ENCODE results near the gene SMARCAL1.

SMARCAL1 gene

DNA sequence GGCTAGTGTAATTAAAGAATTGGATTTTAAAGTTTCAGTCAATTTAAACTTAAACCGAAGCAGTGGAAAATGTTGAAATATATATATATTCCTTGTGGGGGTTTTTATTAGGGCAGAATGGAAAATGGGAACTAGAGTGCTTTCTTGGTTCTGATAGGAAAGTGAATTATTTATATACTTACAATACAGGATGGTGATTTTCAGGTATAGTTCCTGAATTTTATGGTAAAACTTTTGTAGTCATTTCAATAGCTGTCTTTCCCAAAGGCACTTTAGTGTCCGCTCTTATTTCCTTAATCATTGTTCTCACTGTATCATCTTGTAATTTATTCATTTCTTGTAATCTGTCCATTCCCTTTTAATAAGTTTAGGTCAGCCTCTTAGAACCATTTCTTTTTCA, 88.3 kb downstream of the SMARCAL1 start:
- TF ChIP-seq, protein P1, sequence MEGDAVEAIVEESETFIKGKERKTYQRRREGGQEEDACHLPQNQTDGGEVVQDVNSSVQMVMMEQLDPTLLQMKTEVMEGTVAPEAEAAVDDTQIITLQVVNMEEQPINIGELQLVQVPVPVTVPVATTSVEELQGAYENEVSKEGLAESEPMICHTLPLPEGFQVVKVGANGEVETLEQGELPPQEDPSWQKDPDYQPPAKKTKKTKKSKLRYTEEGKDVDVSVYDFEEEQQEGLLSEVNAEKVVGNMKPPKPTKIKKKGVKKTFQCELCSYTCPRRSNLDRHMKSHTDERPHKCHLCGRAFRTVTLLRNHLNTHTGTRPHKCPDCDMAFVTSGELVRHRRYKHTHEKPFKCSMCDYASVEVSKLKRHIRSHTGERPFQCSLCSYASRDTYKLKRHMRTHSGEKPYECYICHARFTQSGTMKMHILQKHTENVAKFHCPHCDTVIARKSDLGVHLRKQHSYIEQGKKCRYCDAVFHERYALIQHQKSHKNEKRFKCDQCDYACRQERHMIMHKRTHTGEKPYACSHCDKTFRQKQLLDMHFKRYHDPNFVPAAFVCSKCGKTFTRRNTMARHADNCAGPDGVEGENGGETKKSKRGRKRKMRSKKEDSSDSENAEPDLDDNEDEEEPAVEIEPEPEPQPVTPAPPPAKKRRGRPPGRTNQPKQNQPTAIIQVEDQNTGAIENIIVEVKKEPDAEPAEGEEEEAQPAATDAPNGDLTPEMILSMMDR (IDR thresholded peaks at IDR 0.05; ENCODE audit: low read depth, low read length, missing control alignments), result no peak
- peak overlapping the region; percentile 93 for H3K4me3 ChIP-seq (ENCODE audit: low read depth, low read length)
- peaks cover 54% of the 10 kb centered on the region for H3K36me3 ChIP-seq (replicated peaks)
- no peak overlapping the region for H3K27ac ChIP-seq
- DNase-seq, result no peak
- H3K27me3 ChIP-seq (replicated peaks), result no peaks in the 10 kb centered on the region
- in situ Hi-C loops (cut with HindIII; ENCODE audit: low pct_ligation_motif_present, low sequenced_read_pairs), result no loop called here

DNA sequence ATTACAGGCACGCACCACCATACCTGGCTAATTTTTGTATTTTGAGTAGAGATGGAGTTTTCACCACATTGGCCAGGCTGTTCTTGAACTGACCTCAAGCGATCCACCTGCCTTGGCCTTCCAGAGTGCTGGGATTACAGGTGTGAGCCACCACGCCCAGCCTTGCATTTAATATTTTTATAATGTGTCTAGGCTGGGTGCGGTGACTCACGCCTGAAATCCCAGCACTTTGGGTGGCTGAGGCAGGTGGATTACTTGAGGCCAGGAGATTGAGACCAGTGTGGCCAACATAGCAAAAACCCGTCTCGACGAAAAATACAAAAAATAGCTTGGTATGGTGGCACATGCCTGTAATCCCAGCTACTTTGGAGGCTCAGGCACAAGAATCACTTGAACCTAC, 89.6 kb downstream of the SMARCAL1 start:
- TF ChIP-seq, protein P1 (IDR thresholded peaks at IDR 0.05; ENCODE audit: low read depth, low read length, missing control alignments), result no peak
- H3K4me3 ChIP-seq (ENCODE audit: low read depth, low read length), result no peak overlapping the region
- no peak overlapping the region for H3K27ac ChIP-seq
- no peak for DNase-seq
- no peaks in the 10 kb centered on the region for H3K27me3 ChIP-seq (replicated peaks)
- in situ Hi-C loops (cut with HindIII; ENCODE audit: low pct_ligation_motif_present, low sequenced_read_pairs), result no loop called here
- H3K36me3 ChIP-seq (replicated peaks), result peaks cover 63% of the 10 kb centered on the region

DNA sequence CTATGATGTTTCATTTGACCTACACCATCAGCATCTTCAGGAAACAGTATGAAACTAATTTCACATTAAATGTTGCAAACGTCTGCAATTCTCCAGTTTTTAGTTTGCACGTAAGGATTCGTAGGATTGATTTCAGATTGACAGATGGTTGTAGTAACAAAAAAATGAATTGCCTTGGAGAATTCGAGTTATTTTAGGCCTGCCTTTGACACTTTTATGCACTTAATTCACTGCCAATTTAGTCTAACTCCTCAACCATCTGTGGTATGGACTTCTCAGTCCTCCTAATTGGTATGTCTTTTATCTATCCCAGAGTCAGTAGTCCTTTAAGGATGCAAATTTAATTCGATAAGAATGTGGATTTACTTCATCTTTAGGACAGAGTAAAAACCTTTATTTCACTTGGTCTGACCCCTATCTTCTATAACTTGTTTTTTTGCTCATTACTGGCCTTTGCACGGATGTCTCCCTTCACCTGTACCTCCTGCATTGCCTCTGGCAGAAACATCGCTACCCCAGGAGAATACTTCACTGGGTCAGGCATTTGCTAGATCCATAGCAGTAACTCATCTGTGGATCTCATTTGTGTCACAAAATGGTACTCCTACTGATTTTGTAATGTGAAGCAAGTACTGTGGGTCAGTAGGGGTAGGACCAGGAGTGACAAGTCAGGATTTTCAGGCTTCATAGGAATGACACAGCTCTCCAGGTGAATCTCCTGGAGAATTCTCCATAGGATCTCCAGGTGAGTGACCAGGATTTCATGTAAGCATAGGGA, 90.3 kb downstream of the SMARCAL1 start:
- DNase-seq, result no peak
- in situ Hi-C loops (cut with HindIII; ENCODE audit: low pct_ligation_motif_present, low sequenced_read_pairs), result no loop called here
- Histone ChIP-seq H3K27me3 (replicated peaks) (no peaks in the 10 kb centered on the region), H3K27ac (no peak overlapping the region), H3K36me3 (replicated peaks) (peaks cover 63% of the 10 kb centered on the region), H3K4me3 (ENCODE audit: low read depth, low read length) (no peak overlapping the region)
- TF ChIP-seq, protein P1 (IDR thresholded peaks at IDR 0.05; ENCODE audit: low read depth, low read length, missing control alignments), result no peak

DNA sequence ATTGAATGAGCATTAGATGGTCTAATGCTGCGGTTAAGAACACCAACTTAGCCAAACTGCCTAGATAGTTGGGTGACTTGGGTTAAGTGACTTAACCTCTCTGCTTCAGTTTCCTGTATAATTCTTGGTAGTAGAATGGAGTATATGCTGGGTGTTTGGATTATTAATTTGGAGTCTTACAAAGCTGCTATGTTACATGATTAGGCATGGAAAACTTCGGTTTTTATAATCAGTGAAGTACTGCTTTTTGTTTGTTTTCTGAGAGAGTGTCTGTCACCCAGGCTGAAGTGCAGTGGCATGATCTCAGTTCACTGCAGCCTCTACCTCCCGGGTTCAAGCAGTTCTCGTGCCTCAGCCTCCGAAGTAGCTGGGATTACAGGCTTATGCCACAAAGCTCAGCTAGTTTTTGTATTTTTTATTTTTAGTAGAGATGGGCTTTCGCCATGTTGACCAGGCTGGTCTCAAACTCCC, 90.9 kb downstream of the SMARCAL1 start:
- Histone ChIP-seq H3K27ac (no peak overlapping the region), H3K4me3 (ENCODE audit: low read depth, low read length) (no peak overlapping the region), H3K27me3 (replicated peaks) (no peaks in the 10 kb centered on the region), H3K36me3 (replicated peaks) (peaks cover 63% of the 10 kb centered on the region)
- TF ChIP-seq, protein P1 (IDR thresholded peaks at IDR 0.05; ENCODE audit: low read depth, low read length, missing control alignments), result no peak
- DNase-seq, result no peak
- in situ Hi-C loops (cut with HindIII; ENCODE audit: low pct_ligation_motif_present, low sequenced_read_pairs), result no loop called here

DNA sequence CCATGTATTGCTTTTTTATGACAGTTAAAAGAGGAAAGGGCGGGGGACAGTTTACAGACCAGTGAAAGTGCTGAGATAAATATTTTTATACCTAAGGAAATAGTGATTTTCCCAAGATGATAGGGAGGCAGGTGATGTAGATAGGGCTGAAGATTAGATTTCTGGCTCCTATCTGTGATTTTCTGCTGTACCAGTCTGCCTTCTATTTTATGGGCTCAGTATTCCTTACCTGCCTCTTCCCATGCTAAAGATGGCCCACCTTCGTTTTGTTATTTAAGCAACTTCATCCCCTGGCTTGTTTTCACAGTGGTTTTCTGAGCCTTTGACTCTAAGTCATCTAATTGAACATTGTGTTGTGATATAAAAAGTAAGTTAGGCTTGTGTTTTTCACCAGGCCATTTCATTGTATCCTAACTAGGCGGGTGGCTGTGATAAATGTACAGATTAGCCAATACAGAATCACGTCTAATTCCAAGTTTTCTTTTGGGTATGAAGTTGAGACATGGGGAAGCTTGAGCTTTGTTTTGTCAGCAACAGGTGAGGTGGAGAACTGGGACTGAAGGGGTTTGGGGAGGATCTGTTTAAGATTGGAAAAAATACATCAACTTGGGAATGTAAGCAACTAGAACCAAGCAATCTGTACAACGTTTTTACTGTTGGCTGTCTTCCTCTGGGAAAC, 91.6 kb downstream of the SMARCAL1 start:
- no peaks in the 10 kb centered on the region for H3K27me3 ChIP-seq (replicated peaks)
- no peak overlapping the region for H3K27ac ChIP-seq
- H3K4me3 ChIP-seq (ENCODE audit: low read depth, low read length), result no peak overlapping the region
- TF ChIP-seq, protein P1 (IDR thresholded peaks at IDR 0.05; ENCODE audit: low read depth, low read length, missing control alignments), result no peak
- DNase-seq, result no peak
- peaks cover 63% of the 10 kb centered on the region for H3K36me3 ChIP-seq (replicated peaks)
- in situ Hi-C loops (cut with HindIII; ENCODE audit: low pct_ligation_motif_present, low sequenced_read_pairs), result no loop called here

Data from brain microvascular endothelial cell (primary cell).